ENCODE results near the gene PEX3.

Gene PEX3

GRCh38 chr6:143525356-143525755, 74.8 kb downstream of the PEX3 start:
- Histone ChIP-seq H2AFZ (ENCODE audit: low read length) (no peak overlapping the region), H3K9me2 (ENCODE audit: low read depth, low read length) (no peaks in the 10 kb centered on the region), H3F3A (ENCODE audit: insufficient read depth, low read length) (no peaks in the 10 kb centered on the region), H3K9ac (ENCODE audit: low read length) (no peak overlapping the region), H3K36me3 (ENCODE audit: insufficient read depth, low read length) (no peaks in the 10 kb centered on the region), H3K9me3 (ENCODE audit: low read length) (no peaks in the 10 kb centered on the region), H3K4me3 (ENCODE audit: low read depth, low read length, poor library complexity, severe bottlenecking) (no peak overlapping the region), H4K20me1 (ENCODE audit: insufficient read depth, low read length) (no peaks in the 10 kb centered on the region), H3K27me3 (ENCODE audit: insufficient read depth, low read length) (no peaks in the 10 kb centered on the region), H3K4me1 (ENCODE audit: insufficient read depth, low read length, severe bottlenecking) (peaks cover 8% of the 10 kb centered on the region), H3K27ac (ENCODE audit: low read depth, low read length, poor library complexity, severe bottlenecking) (no peak overlapping the region), H3K79me2 (ENCODE audit: insufficient read depth, low read length) (no peaks in the 10 kb centered on the region), H3K4me2 (ENCODE audit: low read length) (no peak overlapping the region)
- TF ChIP-seq EZH2 (IDR thresholded peaks at IDR 0.05; ENCODE audit: borderline replicate concordance, low read length): no peak
- TF ChIP-seq CTCF (IDR thresholded peaks at IDR 0.05; ENCODE audit: low read length): no peak

GRCh38 chr6:143527677-143528076, 77.1 kb downstream of the PEX3 start:
- H3F3A ChIP-seq (ENCODE audit: insufficient read depth, low read length): no peaks in the 10 kb centered on the region
- TF ChIP-seq CTCF (IDR thresholded peaks at IDR 0.05; ENCODE audit: low read length) (no peak), EZH2 (IDR thresholded peaks at IDR 0.05; ENCODE audit: borderline replicate concordance, low read length) (no peak)
- H4K20me1 ChIP-seq (ENCODE audit: insufficient read depth, low read length): no peaks in the 10 kb centered on the region
- H2AFZ ChIP-seq (ENCODE audit: low read length): no peak overlapping the region
- H3K9me2 ChIP-seq (ENCODE audit: low read depth, low read length): no peaks in the 10 kb centered on the region
- no peak overlapping the region for H3K27ac ChIP-seq (ENCODE audit: low read depth, low read length, poor library complexity, severe bottlenecking)
- H3K4me2 ChIP-seq (ENCODE audit: low read length): no peak overlapping the region
- peaks cover 8% of the 10 kb centered on the region for H3K4me1 ChIP-seq (ENCODE audit: insufficient read depth, low read length, severe bottlenecking)
- H3K9ac ChIP-seq (ENCODE audit: low read length): no peak overlapping the region
- H3K36me3 ChIP-seq (ENCODE audit: insufficient read depth, low read length): no peaks in the 10 kb centered on the region
- no peaks in the 10 kb centered on the region for H3K27me3 ChIP-seq (ENCODE audit: insufficient read depth, low read length)
- H3K79me2 ChIP-seq (ENCODE audit: insufficient read depth, low read length): no peaks in the 10 kb centered on the region
- H3K4me3 ChIP-seq (ENCODE audit: low read depth, low read length, poor library complexity, severe bottlenecking): no peak overlapping the region
- no peaks in the 10 kb centered on the region for H3K9me3 ChIP-seq (ENCODE audit: low read length)

- H3K4me2 ChIP-seq (ENCODE audit: low read length): no peak overlapping the region
These were observed 77.7 kb downstream of the PEX3 start for GRCh38 chr6:143528164-143528811.

More at GRCh38 chr6:143528164-143528811, 77.7 kb downstream of the PEX3 start:
- Histone ChIP-seq H4K20me1 (ENCODE audit: insufficient read depth, low read length) (no peaks in the 10 kb centered on the region), H3K36me3 (ENCODE audit: insufficient read depth, low read length) (no peaks in the 10 kb centered on the region), H3K9ac (ENCODE audit: low read length) (no peak overlapping the region), H3F3A (ENCODE audit: insufficient read depth, low read length) (no peaks in the 10 kb centered on the region), H3K9me2 (ENCODE audit: low read depth, low read length) (no peaks in the 10 kb centered on the region), H3K4me3 (ENCODE audit: low read depth, low read length, poor library complexity, severe bottlenecking) (no peak overlapping the region), H2AFZ (ENCODE audit: low read length) (peak overlapping the region; percentile 79; the same call in 1 of the 2 replicates), H3K4me1 (ENCODE audit: insufficient read depth, low read length, severe bottlenecking) (peaks cover 8% of the 10 kb centered on the region), H3K79me2 (ENCODE audit: insufficient read depth, low read length) (no peaks in the 10 kb centered on the region), H3K27ac (ENCODE audit: low read depth, low read length, poor library complexity, severe bottlenecking) (no peak overlapping the region), H3K9me3 (ENCODE audit: low read length) (no peaks in the 10 kb centered on the region), H3K27me3 (ENCODE audit: insufficient read depth, low read length) (no peaks in the 10 kb centered on the region)
- TF ChIP-seq EZH2 (IDR thresholded peaks at IDR 0.05; ENCODE audit: borderline replicate concordance, low read length): no peak
- no peak for TF ChIP-seq CTCF (IDR thresholded peaks at IDR 0.05; ENCODE audit: low read length)

All from OCI-LY1 (cell line).